ENCODE results near the gene NCOA7. TPM values are rescaled to one million over a fixed set of nuclear protein-coding genes. Genes with fewer than 3 reads are reported as not detected.

Gene NCOA7
- total RNA-seq, 6 donors from 2014 or later = 33.5 to 75.6 (median 48.9) TPM

DNA sequence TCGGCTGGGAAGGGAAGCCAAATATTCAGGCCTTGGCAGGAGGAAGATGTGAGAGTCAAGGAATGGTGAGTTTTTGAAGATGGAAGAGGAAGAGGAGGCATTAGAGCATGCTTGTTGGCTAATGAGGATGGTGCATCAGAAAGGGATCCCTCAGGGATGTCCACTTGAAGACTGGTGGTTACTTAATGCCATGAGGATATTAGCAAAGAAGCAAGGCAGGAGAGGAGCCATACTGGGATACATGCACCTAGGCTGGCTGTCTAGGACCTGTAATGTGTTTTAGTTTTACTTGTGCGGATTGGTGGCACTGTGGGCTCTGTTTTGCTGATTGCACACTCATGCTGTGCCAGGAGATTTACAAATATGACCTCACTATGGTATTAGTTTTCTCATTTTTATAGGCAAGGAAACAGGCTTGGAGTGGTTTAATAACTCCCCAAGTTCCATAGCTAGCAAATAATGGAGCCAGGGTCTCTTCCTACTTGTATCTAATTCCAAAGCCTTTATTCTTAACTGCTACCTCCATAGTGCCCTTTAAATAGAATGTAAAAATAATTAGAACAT lies 37.8 kb downstream of the NCOA7 start:
- Histone ChIP-seq H3K4me3 (no peak overlapping the region), H3K27ac (no peak overlapping the region), H3K9me3 (no peaks in the 10 kb centered on the region), H3K4me1 (peaks cover 14 to 18% (median 16%) of the 10 kb centered on the region in 4 donors), H3K27me3 (no peaks in the 10 kb centered on the region), H3K36me3 (no peaks in the 10 kb centered on the region)
- ATAC-seq (ENCODE audit: low FRiP score in 2 of 2) (peak in 1 of 2 donors; percentile 26), DNase-seq (no peak)
- TF ChIP-seq POLR2AphosphoS5 (IDR thresholded peaks at IDR 0.05) (no peak), EP300 (IDR thresholded peaks at IDR 0.05) (no peak), POLR2A (IDR thresholded peaks at IDR 0.05) (no peak)
- TF ChIP-seq, protein P1, sequence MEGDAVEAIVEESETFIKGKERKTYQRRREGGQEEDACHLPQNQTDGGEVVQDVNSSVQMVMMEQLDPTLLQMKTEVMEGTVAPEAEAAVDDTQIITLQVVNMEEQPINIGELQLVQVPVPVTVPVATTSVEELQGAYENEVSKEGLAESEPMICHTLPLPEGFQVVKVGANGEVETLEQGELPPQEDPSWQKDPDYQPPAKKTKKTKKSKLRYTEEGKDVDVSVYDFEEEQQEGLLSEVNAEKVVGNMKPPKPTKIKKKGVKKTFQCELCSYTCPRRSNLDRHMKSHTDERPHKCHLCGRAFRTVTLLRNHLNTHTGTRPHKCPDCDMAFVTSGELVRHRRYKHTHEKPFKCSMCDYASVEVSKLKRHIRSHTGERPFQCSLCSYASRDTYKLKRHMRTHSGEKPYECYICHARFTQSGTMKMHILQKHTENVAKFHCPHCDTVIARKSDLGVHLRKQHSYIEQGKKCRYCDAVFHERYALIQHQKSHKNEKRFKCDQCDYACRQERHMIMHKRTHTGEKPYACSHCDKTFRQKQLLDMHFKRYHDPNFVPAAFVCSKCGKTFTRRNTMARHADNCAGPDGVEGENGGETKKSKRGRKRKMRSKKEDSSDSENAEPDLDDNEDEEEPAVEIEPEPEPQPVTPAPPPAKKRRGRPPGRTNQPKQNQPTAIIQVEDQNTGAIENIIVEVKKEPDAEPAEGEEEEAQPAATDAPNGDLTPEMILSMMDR (IDR thresholded peaks at IDR 0.05) = no peak
- 88 to 92% methylated on average over 2 of the region's 2 CpGs for WGBS, 2 donors

DNA sequence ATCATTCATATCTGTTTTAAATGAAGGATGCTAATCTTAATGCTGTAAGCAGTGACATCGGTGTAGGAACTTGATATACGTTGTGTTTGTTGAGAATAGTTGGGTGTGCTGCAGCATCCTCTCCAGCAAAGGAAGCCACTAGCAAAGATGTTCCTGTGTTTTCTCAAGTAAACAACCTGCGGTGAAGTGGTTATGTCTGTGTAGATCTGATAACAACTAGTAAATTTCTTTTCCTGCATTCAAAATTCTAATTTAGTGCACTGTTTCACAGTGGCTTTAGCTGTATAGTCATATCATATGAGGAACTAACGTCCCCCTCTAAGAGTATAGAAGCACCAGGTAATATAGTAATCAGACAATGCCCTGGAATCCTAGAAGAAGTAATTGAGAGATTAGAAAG lies 38.7 kb downstream of the NCOA7 start:
- Histone ChIP-seq H3K36me3 (no peaks in the 10 kb centered on the region), H3K27ac (no peak overlapping the region), H3K9me3 (no peaks in the 10 kb centered on the region), H3K4me3 (no peak overlapping the region), H3K27me3 (no peaks in the 10 kb centered on the region), H3K4me1 (peaks cover 18 to 25% (median 21%) of the 10 kb centered on the region in 4 donors)
- ATAC-seq (ENCODE audit: low FRiP score in 2 of 2) = no peak
- DNase-seq = no peak
- WGBS, 2 donors = 41 to 51% methylated on average over 4 of the region's 4 CpGs
- TF ChIP-seq EP300 (IDR thresholded peaks at IDR 0.05) (no peak), POLR2AphosphoS5 (IDR thresholded peaks at IDR 0.05) (no peak), POLR2A (IDR thresholded peaks at IDR 0.05) (no peak)
- TF ChIP-seq, protein P1 (IDR thresholded peaks at IDR 0.05) = no peak

DNA sequence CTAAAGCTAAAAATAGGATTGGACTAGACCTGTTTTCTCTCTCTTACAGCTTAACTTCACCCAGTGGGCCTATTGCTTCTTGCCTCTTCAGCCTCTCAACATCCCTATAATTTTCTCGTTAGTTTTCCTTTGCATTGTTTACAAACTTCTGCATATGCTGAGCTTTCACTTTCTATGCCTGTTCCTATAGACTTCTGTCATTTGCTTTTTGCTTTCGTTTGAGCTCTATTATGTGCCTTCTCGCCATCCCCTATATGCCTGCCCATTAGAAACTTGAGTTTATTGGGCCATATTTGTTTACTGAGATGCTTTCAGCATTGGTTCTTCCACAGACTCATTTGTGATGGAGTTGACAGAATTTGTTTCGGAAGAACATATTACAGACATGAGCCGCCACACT lies 40.9 kb downstream of the NCOA7 start:
- no peaks in the 10 kb centered on the region for H3K27me3 ChIP-seq
- 77 to 78% methylated on average over 5 of the region's 5 CpGs for WGBS, 2 donors
- no peak overlapping the region for H3K4me3 ChIP-seq
- ATAC-seq (ENCODE audit: low FRiP score in 2 of 2) (no peak), DNase-seq (no peak)
- peak overlapping the region in 1 of 4 donors; percentile 30 for H3K27ac ChIP-seq
- no peak for TF ChIP-seq EP300 (IDR thresholded peaks at IDR 0.05)
- no peak for TF ChIP-seq POLR2A (IDR thresholded peaks at IDR 0.05)
- no peak for TF ChIP-seq POLR2AphosphoS5 (IDR thresholded peaks at IDR 0.05)
- TF ChIP-seq, protein P1 (IDR thresholded peaks at IDR 0.05) = no peak
- H3K9me3 ChIP-seq = no peaks in the 10 kb centered on the region
- no peaks in the 10 kb centered on the region for H3K36me3 ChIP-seq
- peaks cover 24 to 38% (median 31%) of the 10 kb centered on the region in 4 donors for H3K4me1 ChIP-seq

DNA sequence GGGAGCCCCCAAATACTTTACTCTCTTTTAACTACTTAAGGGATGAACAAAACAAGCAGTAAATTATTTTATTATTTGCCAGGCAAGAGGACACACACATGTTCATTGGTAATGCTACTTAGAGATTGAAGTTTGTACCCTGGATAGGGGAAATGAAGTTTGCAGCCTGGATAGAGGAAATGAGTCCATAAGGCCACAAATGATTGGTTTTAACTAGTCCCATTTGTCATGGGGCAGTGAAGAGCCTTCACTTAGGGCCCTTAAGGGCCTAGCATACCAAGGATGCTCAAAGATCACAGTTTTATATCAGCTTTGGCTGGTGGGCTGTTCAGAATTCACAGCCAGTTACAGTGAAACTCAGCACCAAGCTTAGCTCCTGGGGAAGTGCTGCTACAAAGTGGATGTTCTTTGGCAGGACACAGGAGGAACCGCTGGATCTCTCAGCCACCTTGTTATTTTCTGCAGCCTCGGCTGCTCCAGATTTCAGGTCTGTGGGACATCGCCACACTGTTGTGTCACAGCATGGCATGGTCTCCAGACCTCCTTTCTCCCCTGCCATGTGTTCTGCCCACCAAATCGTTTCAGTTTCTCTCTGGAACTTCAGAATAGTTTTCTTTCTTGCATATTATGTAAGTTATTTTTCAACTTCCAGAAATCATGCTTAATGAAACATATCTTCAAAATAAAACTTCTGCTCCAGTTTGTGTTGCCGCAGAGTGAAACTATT lies 41.8 kb downstream of the NCOA7 start:
- Histone ChIP-seq H3K4me1 (peaks cover 23 to 38% (median 31%) of the 10 kb centered on the region in 4 donors), H3K36me3 (no peaks in the 10 kb centered on the region), H3K27ac (peak overlapping the region in 2 of 4 donors; percentile 12 to 53), H3K9me3 (no peaks in the 10 kb centered on the region), H3K27me3 (no peaks in the 10 kb centered on the region), H3K4me3 (no peak overlapping the region)
- WGBS, 2 donors = 65 to 81% methylated on average over 5 of the region's 5 CpGs
- ATAC-seq (ENCODE audit: low FRiP score in 2 of 2) (no peak), DNase-seq (no peak)
- TF ChIP-seq POLR2AphosphoS5 (IDR thresholded peaks at IDR 0.05) (no peak), EP300 (IDR thresholded peaks at IDR 0.05) (no peak), POLR2A (IDR thresholded peaks at IDR 0.05) (no peak)
- TF ChIP-seq, protein P1 (IDR thresholded peaks at IDR 0.05) = no peak

Measured in upper lobe of left lung (tissue), 6 donors.